ENCODE measurements around the gene EXOSC6.
A peak's percentile ranks its signal among the peaks of the same experiment; 100 is the strongest.
"Not testable (repeated sequence)": the region's sequence is repeated elsewhere in the genome, so short reads cannot be mapped to it uniquely, and the experiment has no call there.

Gene EXOSC6

DNA sequence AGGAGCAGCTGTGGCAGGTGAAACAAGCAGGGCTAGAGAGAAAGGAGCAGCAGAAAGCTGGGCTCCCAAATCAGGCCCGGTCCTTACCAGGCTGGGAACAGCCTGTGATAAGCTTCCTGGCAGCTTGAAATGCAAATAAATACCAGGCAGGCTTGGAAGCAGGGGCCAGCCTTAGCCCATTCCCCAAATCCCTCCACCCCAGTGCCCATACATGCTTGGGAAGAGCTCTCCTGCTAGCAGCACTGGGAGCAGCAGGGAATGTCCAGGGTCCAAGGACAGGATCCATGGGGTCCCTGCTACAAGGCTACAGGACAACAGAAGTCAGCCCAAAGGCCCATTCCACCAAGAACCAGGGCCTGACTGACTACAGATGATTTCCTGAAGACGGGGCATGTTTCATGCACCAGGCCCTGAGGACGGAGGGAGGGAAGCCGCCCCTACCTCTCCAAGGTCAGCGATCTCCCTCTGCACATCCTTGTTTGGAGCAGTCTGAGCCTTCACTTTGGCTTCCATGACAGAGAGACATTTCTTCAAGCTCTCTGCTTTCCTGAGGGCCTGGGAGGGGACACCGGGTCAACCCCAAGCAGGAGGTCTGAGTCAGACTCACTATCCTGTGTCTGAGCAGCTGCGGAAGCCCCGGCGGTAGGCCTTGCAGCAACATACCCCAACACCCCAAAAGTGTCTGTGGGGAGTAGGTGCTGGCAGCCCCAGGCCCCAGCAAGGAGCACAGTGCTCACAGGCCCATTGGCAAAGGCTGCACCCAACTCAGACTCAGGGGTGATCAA lies 2.6 kb upstream of the EXOSC6 start:
- DNase-seq = no peak

GRCh38 chr16:70253291-70254106 lies 1.8 kb upstream of the EXOSC6 start:
- peak; percentile 4 for DNase-seq

DNA sequence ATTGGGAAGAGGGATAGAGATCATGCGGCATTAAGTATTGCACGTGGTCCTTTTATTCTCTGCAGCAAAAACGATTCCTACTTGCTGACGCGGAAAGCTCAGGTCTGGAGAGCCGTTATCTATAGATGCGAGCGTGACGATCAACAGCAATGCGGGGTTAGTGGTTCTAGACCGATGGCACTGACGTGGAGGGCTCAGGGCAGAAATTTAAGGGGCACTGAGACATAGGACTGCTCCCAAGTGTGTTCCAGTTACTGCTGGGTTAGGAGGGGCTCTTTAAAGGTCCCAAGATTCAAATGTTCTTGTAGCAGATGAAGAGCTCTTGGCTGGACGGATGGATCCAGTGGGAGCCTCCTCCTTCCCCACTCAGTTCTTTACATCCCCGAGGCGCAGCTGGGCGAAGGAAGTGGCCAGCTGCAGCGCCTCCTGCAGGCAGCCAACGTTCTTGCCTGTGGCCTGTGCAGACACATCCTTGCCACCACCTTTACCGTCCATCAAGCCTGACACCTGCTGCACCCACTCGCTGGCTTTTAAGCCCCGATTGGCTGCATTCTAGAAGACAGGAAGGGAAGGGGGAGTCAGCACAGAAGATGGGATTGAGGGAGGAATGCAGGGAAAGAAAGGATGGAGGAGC lies 732 bp upstream of the EXOSC6 start:
- peak; percentile 18 for DNase-seq

- no peak for DNase-seq
Observed at GRCh38 chr16:70250748-70251628, 752 bp downstream of the EXOSC6 start.

DNA sequence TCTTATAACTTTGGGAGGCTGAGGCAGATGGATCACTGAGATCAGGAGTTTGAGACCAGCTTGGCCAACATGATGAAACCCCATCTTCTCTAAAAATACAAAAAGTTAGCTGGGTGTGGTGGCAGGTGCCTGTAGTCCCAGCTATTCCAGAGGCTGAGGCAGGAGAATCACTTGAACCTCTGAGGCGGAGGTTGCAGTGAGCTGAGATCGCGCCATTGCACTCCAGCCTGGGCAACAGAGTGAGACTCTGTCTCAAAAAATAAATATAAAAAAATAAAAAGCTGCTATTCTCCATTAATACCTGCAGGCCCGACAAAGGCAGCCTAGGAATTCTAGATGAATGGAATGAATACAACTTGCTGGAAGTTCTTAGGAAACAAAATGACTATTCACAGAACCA lies 2.0 kb downstream of the EXOSC6 start:
- DNase-seq = not testable (repeated sequence)

DNA sequence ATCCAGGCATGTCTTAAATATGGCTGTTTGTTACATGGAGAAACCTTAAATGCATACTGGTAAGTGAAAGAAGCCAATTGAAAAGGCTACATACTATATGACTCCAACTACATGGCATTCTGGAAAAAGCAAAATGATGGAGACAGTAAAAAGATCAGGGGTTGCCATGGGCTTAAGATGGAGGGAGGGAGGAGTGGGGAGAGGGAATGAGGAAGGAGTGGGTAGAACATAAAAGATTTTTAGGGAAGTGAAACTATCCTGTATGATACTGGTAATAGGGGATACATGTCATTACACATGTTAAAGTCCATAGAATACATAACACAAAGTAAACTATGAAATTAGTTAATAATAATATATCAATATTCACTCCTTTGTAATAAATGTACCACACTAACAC lies 13.0 kb downstream of the EXOSC6 start:
- not testable (repeated sequence) for DNase-seq

DNA sequence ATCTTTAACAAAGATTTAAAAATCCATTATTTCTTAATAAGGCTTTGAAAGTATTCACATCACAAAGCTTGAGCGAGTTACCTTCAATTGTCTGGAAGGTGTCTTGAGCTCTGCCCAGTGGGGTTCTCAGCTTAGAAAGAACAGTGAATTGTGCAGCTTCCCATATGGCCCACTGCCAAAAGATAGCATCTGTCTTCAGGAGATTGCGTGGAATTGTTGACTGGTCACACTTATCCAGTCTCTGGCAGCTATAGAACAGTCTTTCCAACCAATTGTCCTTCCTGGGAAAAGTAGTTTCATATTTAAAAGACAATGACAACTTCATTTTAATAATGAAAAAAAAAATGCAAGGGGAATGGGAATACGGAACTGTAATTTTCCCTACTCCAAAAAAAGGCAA lies 19.9 kb downstream of the EXOSC6 start:
- not testable (repeated sequence) for DNase-seq

DNA sequence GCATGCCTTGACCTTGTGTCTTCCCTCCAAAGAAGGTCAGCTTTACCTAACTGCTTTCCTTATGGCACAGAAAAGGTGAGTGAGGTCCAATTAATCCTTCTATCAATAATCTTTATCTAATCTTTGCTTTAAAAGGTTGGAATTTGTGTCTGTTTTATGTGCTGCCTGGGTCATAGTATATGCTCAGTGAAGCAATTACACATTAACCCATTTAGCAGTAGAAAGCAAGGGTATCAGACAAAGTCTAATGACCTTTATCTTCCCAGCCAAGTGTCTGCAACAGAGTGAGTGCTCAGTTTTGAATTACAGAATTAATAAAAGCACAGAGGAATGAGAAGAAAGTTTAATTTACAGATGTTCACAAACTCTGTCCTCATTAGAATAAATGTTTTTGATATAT lies 25.7 kb downstream of the EXOSC6 start:
- not testable (repeated sequence) for DNase-seq

DNA sequence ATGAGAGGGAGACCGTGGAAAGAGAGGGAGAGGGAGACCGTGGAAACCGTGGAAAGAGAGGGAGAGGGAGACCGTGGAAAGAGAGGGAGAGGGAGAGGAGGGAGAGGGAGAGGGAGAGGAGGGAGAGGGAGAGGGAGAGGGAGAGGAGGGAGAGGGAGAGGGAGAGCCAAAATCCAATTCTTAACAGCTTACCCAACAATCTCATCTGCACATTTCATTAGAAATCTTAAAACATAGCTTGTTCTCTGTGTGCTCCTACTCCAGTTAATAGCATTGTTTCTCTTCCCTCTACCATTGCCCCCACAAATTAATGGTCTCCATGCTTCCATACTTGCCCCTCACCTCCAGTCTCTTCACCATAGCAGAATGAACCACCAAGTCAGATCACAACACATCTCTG lies 26.3 kb downstream of the EXOSC6 start:
- not testable (repeated sequence) for DNase-seq

DNA sequence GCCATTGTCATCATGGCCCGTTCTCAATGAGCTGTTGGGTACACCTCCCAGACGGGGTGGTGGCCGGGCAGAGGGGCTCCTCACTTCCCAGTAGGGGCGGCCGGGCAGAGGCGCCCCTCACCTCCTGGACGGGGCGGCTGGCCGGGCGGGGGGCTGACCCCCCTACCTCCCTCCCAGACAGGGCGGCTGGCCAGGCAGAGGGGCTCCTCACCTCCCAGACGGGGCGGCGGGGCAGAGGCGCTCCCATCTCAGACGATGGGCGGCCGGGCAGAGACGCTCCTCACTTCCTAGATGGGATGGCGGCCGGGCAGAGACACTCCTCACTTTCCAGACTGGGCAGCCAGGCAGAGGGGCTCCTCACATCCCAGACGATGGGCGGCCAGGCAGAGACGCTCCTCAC lies 27.1 kb downstream of the EXOSC6 start:
- not testable (repeated sequence) for DNase-seq

- DNase-seq = not testable (repeated sequence)
Observed at GRCh38 chr16:70223971-70224513, 27.7 kb downstream of the EXOSC6 start.

GRCh38 chr16:70223216-70223615 lies 28.5 kb downstream of the EXOSC6 start:
- not testable (repeated sequence) for DNase-seq

- DNase-seq = not testable (repeated sequence)
Observed at GRCh38 chr16:70222574-70222973, 29.2 kb downstream of the EXOSC6 start.

GRCh38 chr16:70218586-70218985 lies 33.2 kb downstream of the EXOSC6 start:
- not testable (repeated sequence) for DNase-seq

- not testable (repeated sequence) for DNase-seq
Observed at GRCh38 chr16:70206382-70206781, 45.4 kb downstream of the EXOSC6 start.

- not testable (repeated sequence) for DNase-seq
Observed at GRCh38 chr16:70204668-70205405, 46.9 kb downstream of the EXOSC6 start.

GRCh38 chr16:70204010-70204409 lies 47.7 kb downstream of the EXOSC6 start:
- not testable (repeated sequence) for DNase-seq

GRCh38 chr16:70203508-70203907 lies 48.2 kb downstream of the EXOSC6 start:
- DNase-seq = not testable (repeated sequence)

- not testable (repeated sequence) for DNase-seq
Observed at GRCh38 chr16:70200063-70200462, 51.7 kb downstream of the EXOSC6 start.

GRCh38 chr16:70199170-70199569 lies 52.6 kb downstream of the EXOSC6 start:
- DNase-seq = not testable (repeated sequence)

GRCh38 chr16:70198666-70199065 lies 53.1 kb downstream of the EXOSC6 start:
- DNase-seq = not testable (repeated sequence)

All from NCI-H345 (cell line).